K562 (cell line): ENCODE data around the gene MAML1. TPM values are rescaled to one million over a fixed set of nuclear protein-coding genes. Genes with fewer than 3 reads are reported as not detected.

Experiments used
- ATAC-seq: fragments of 200-7000 bp; cut with Tn5 transposase; 3 replicates; pipeline ENCODE4 v1.9.1; 2020; ENCODE audit warnings: moderate library complexity
- BruUV-seq: library from RNA; stranded (reverse); fragments of 400-500 nt; replicated peaks from 2 replicates; lab custom pipeline; 2021; lab: Mats Ljungman, UMichigan
- CTCF ChIA-PET: fragments of 300-600 bp; formaldehyde crosslinking; extraction: SDS; loops from one replicate; lab custom pipeline; 2021; ENCODE audit warnings: low intra/inter-chr PET ratio; lab: Yijun Ruan, JAX
- POLR2A ChIA-PET: fragments of 300-600, 350-650 bp; sonication (Branson Sonifier 250); formaldehyde crosslinking; extraction: SDS; loops from one replicate; lab custom pipeline; 2021; ENCODE audit warnings: antibody characterized with exemption, inconsistent platforms; lab: Yijun Ruan, JAX
- DNase-seq, 4 experiments: peaks; one replicate each; pipeline versions ENCODE4 v3.0.0 to v3.0.0-alpha.2; 2011 to 2018; ENCODE audit warnings: low spot score in 3 of 4, mixed read lengths in 3 of 4; ENCODE audit errors: extremely low read depth in 1 of 4
- FAIRE-seq: peaks from 2 replicates; lab custom pipeline; 2011; peaks lifted over from hg19 to GRCh38; lab: Jason Lieb, UNC
- H2AFZ ChIP-seq: 2 replicates; pipeline ENCODE4 v1.6.0; 2011; ENCODE audit warnings: low read depth, low read length, control low read depth, inconsistent platforms
- H3K27ac ChIP-seq: fragments of 200-600 bp; 3 replicates; pipeline ENCODE4 v1.8.0; 2011; ENCODE audit warnings: low read depth, mild to moderate bottlenecking, control low read depth, inconsistent platforms, low read length, moderate library complexity, mixed read lengths; ENCODE audit errors: extremely low read depth
- H3K27me3 ChIP-seq, 2 experiments: fragments of 300-600 bp in 1 of 2; 2 replicates in 1 of 2; 3 replicates in 1 of 2; pipeline versions ENCODE4 v1.6.0 to v1.8.0; 2011; ENCODE audit warnings: inconsistent platforms in 2 of 2, low read length in 2 of 2, mild to moderate bottlenecking in 1 of 2, mixed read lengths in 1 of 2, moderate library complexity in 1 of 2; ENCODE audit not compliant: control insufficient read depth in 2 of 2, insufficient read depth in 2 of 2
- H3K36me3 ChIP-seq: fragments of 300-600 bp; 3 replicates; pipeline ENCODE4 v1.8.0; 2011; ENCODE audit warnings: mild to moderate bottlenecking, low read length, inconsistent platforms; ENCODE audit not compliant: control insufficient read depth, insufficient read depth
- H3K4me1 ChIP-seq, 2 experiments: fragments of 200-600 bp in 1 of 2; replicated peaks in 1 of 2; 2 replicates in 1 of 2; 3 replicates in 1 of 2; pipeline versions ENCODE4 v1.5.1 to v1.8.0; 2011; ENCODE audit warnings: inconsistent platforms in 2 of 2, low read length in 2 of 2, mild to moderate bottlenecking in 1 of 2, mixed read lengths in 1 of 2, moderate library complexity in 1 of 2; ENCODE audit not compliant: control insufficient read depth in 2 of 2, insufficient read depth in 2 of 2
- H3K4me2 ChIP-seq: 2 replicates; pipeline ENCODE4 v1.6.1; 2011; ENCODE audit warnings: low read length, control low read depth, inconsistent platforms, mixed read lengths; ENCODE audit not compliant: insufficient read depth
- H3K4me3 ChIP-seq: fragments of 200-600 bp; sonication (generic), shearing (Covaris generic); 2 replicates; pipeline ENCODE4 v1.5.1; 2016; ENCODE audit warnings: control low read depth, inconsistent platforms
- H3K79me2 ChIP-seq: fragments of 200-600 bp; 3 replicates; pipeline ENCODE4 v1.8.0; 2011; ENCODE audit warnings: low read length, inconsistent platforms; ENCODE audit not compliant: control insufficient read depth, insufficient read depth
- H3K9ac ChIP-seq, 2 experiments: 2 replicates each; pipeline versions ENCODE4 v1.6.0 to v1.6.1; 2011; ENCODE audit warnings: low read depth in 2 of 2, low read length in 2 of 2, control low read depth in 1 of 2, inconsistent platforms in 1 of 2, mild to moderate bottlenecking in 1 of 2, mixed read lengths in 1 of 2; ENCODE audit not compliant: insufficient read depth in 1 of 2
- H3K9me1 ChIP-seq: one replicate; pipeline ENCODE4 v1.6.0; 2011; ENCODE audit warnings: inconsistent platforms, mild to moderate bottlenecking, low read length, moderate library complexity; ENCODE audit not compliant: control insufficient read depth, insufficient read depth
- H3K9me3 ChIP-seq: replicated peaks from 2 replicates; pipeline ENCODE4 v1.5.1; 2011; ENCODE audit warnings: low read depth, low read length, inconsistent platforms; ENCODE audit not compliant: control insufficient read depth, insufficient read depth
- H4K20me1 ChIP-seq: replicated peaks from 2 replicates; pipeline ENCODE4 v1.6.1; 2011; ENCODE audit warnings: low read length, inconsistent platforms, mixed read lengths; ENCODE audit not compliant: control insufficient read depth, insufficient read depth
- ATF3 ChIP-seq, 2 experiments: fragments of 450-650 bp in 1 of 2; sonication (generic) in 1 of 2; formaldehyde crosslinking in 1 of 2; IDR thresholded peaks in 1 of 2; conservative IDR thresholded peaks in 1 of 2; 2 replicates each; pipeline versions ENCODE4 v1.6.1 to v1.8.1; 2016 to 2023; ENCODE audit warnings: mild to moderate bottlenecking in 2 of 2, moderate library complexity in 2 of 2, inconsistent platforms in 1 of 2, missing genetic modification reagents in 1 of 2
- CEBPG ChIP-seq, 3 experiments: fragments of 200-800 bp in 1 of 3; sonication (Bioruptor generic) in 1 of 3; sonication (generic) in 1 of 3; formaldehyde crosslinking in 1 of 3; IDR thresholded peaks in 2 of 3; conservative IDR thresholded peaks in 1 of 3; 2 replicates each; pipeline versions ENCODE4 v1.6.1 to v1.8.0; 2016 to 2022; ENCODE audit warnings: missing compliant biosample characterization in 2 of 3, missing genetic modification characterization in 2 of 3, mild to moderate bottlenecking in 1 of 3, missing genetic modification reagents in 1 of 3
- FOXK1 ChIP-seq: sonication (generic); formaldehyde crosslinking; IDR thresholded peaks from 2 replicates; pipeline ENCODE4 v1.8.0; 2022; ENCODE audit warnings: missing genetic modification reagents, mild to moderate bottlenecking, borderline replicate concordance
- JUN ChIP-seq, 2 experiments: sonication (generic) in 1 of 2; formaldehyde crosslinking in 1 of 2; IDR thresholded peaks; 2 replicates each; pipeline versions ENCODE4 v1.6.1 to v1.8.0; 2012 to 2022; ENCODE audit warnings: borderline replicate concordance in 2 of 2, mild to moderate bottlenecking in 2 of 2, improper control_type of control experiment in 1 of 2, low read depth in 1 of 2, low read length in 1 of 2, missing genetic modification reagents in 1 of 2
- MAFF ChIP-seq: IDR thresholded peaks from 2 replicates; pipeline ENCODE4 v1.6.1; 2012; ENCODE audit warnings: low read length, improper control_type of control experiment
- NFXL1 ChIP-seq: fragments of 450-650 bp; formaldehyde crosslinking; IDR thresholded peaks from 2 replicates; pipeline ENCODE4 v1.4.0; 2021; ENCODE audit warnings: mild to moderate bottlenecking
- OTX1 ChIP-seq: fragments of 450-650 bp; formaldehyde crosslinking; IDR thresholded peaks from 2 replicates; pipeline ENCODE4 v1.4.0; 2022; ENCODE audit warnings: mild to moderate bottlenecking
- PHTF2 ChIP-seq: fragments of 250-450 bp; sonication (Bioruptor Pico); IDR thresholded peaks from 2 replicates; pipeline ENCODE4 v1.5.0; 2021; ENCODE audit warnings: mild to moderate bottlenecking
- SETDB1 ChIP-seq: IDR thresholded peaks from one replicate; pipeline ENCODE4 v1.6.1; 2012; ENCODE audit warnings: low read length, control low read depth, inconsistent platforms
- SMAD4 ChIP-seq: fragments of 250-450 bp; sonication (Bioruptor Pico); conservative IDR thresholded peaks from 2 replicates; pipeline ENCODE4 v1.8.0; 2021; ENCODE audit warnings: inconsistent platforms, mild to moderate bottlenecking, moderate library complexity
- THAP12 ChIP-seq: fragments of 250-450 bp; sonication (Bioruptor Pico); IDR thresholded peaks from 2 replicates; pipeline ENCODE4 v1.9.0; 2021; ENCODE audit warnings: mild to moderate bottlenecking, inconsistent platforms
- ZBTB1 ChIP-seq: sonication (generic); formaldehyde crosslinking; IDR thresholded peaks from 2 replicates; pipeline ENCODE4 v1.8.1; 2023; ENCODE audit warnings: missing genetic modification reagents, low read depth, mild to moderate bottlenecking, borderline replicate concordance
- ZNF23 ChIP-seq: fragments of 250-450 bp; sonication (Bioruptor Pico); IDR thresholded peaks from 2 replicates; pipeline ENCODE4 v1.4.0; 2020; ENCODE audit warnings: mild to moderate bottlenecking
- ZNF586 ChIP-seq: fragments of 450-650 bp; formaldehyde crosslinking; conservative IDR thresholded peaks from 2 replicates; pipeline ENCODE4 v1.4.0; 2020; ENCODE audit warnings: mild to moderate bottlenecking, moderate library complexity
- WGBS: fragments of 100-300 bp; shearing (Covaris generic); methylation state at CpG from one replicate; pipeline ENCODE4 v1.1.6; 2016; ENCODE audit warnings: low coverage, mixed read lengths; ENCODE audit not compliant: insufficient coverage; ENCODE audit errors: missing lambda C conversion rate; 5-methylcytosine and 5-hydroxymethylcytosine counted together
- in situ Hi-C: fragments of 300-500 bp; cut with MboI; formaldehyde crosslinking; loops from 4 replicates; pipeline ENCODE4 v1.15.0; 2018; ENCODE audit warnings: inconsistent platforms, mixed read lengths
- intact Hi-C: fragments of 100-400 bp; cut with micrococcal nuclease; formaldehyde crosslinking; loops from 2 replicates; pipeline ENCODE4 v1.14.2; 2022
- polyA plus RNA-seq, 8 experiments: library from polyadenylated mRNA; depleted of rRNA in 4 of 8; stranded (reverse) in 5 of 8; unstranded in 3 of 8; fragments of >200 nt; fragmentation: Nextera tagmentation in 2 of 8; fragmentation: Illumina TruSeq in 1 of 8; extraction: Ambion mirVana in 2 of 8; extraction: Trizol in 1 of 8; gene quantifications; 2 replicates each; pipeline versions ENCODE4 v1.2.1 to v1.2.3, GENCODE V29; 2011 to 2014; ENCODE audit warnings: inconsistent platforms in 1 of 8, missing spikeins in 1 of 8
- total RNA-seq, 7 experiments: library from RNA; depleted of rRNA in 6 of 7; stranded (reverse); fragments of >200 nt in 6 of 7; fragmentation: Illumina TruSeq in 2 of 7; extraction: Trizol in 2 of 7; gene quantifications; 2 replicates each; pipeline versions ENCODE4 v1.2.1 to v1.2.3, GENCODE V29; 2011 to 2021; ENCODE audit warnings: low replicate concordance in 1 of 7

Gene MAML1
- total and polyA plus RNA-seq, 9 of the 15 experiments (the other 6 are each of a cell fraction or from before 2014, with no cell fraction given): 0.32 to 18.4 (median 7.0) TPM

DNA sequence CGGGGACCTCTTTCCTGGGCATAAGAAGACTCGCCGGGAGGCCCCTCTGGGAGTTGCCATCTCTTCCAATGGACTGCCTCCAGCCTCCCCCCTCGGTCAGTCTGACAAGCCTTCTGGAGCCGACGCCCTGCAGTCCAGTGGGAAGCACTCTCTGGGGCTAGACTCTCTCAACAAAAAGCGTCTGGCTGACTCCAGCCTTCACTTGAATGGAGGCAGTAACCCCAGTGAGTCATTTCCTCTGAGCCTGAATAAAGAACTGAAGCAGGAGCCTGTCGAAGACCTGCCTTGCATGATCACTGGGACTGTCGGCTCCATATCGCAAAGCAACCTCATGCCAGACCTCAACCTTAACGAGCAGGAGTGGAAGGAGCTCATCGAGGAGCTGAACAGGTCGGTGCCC is 32.8 kb downstream of the MAML1 start:
- FAIRE-seq: no peak
- H3K4me1 ChIP-seq: peaks cover 30 to 42% of the 10 kb centered on the region in 2 experiments
- WGBS: 52% methylated on average over 13 of the region's 13 CpGs
- peak overlapping the region; percentile 69 for H3K27ac ChIP-seq
- peak; percentile 32 for ATAC-seq
- H3K4me2 ChIP-seq: no peak overlapping the region; the same call in 1 of the 2 replicates
- peaks cover 70% of the 10 kb centered on the region for H3K79me2 ChIP-seq
- no peaks in the 10 kb centered on the region for H3K9me3 ChIP-seq
- peaks cover 14% of the 10 kb centered on the region for H3K9me1 ChIP-seq
- peak in 1 of 4 experiments; percentile 70 for DNase-seq
- ChIA-PET POLR2A (interaction anchor here (0.6 to 1.3 kb wide), 2 partner anchors 9 to 54 kb away, joined by 3 read pairs; no protein-coding TSS in a partner anchor), CTCF (no interaction called here)
- peaks cover 38% of the 10 kb centered on the region for H4K20me1 ChIP-seq
- BruUV-seq: no TSS peak
- H2AFZ ChIP-seq: no peak overlapping the region
- H3K27me3 ChIP-seq: no peaks in the 10 kb centered on the region
- intact Hi-C loops (loop anchor here (5.0 kb wide), 1 partner anchor 42 kb away; the partner anchor contains the start of gene MGAT4B), in situ Hi-C loops (no loop called here)
- H3K4me3 ChIP-seq: no peak overlapping the region
- peak overlapping the region; percentile 36 to 80; a peak in 3 of 4 replicates for H3K9ac ChIP-seq
- peaks cover 58% of the 10 kb centered on the region for H3K36me3 ChIP-seq
- no peak for TF ChIP-seq ZNF23 (CRISPR knock-in tag)
- TF ChIP-seq ATF3 (IDR thresholded peaks at IDR 0.05): peak; percentile 39
- TF ChIP-seq ATF3 (CRISPR knock-in tag; conservative IDR thresholded peaks at IDR 0.05): no peak
- no peak for TF ChIP-seq THAP12 (CRISPR knock-in tag)
- TF ChIP-seq PHTF2 (CRISPR knock-in tag): no peak
- no peak for TF ChIP-seq MAFF
- TF ChIP-seq ZBTB1: no peak
- no peak for TF ChIP-seq SETDB1
- TF ChIP-seq SMAD4 (CRISPR knock-in tag): 0 out of 2 replicates have a peak, but pooled peaks have one; percentile 18
- no peak for TF ChIP-seq ZNF586
- no peak for TF ChIP-seq FOXK1 (CRISPR knock-in tag)
- no peak for TF ChIP-seq OTX1 (CRISPR knock-in tag)
- peak; percentile 32; the same call in 1 of the 2 replicates for TF ChIP-seq JUN (IDR thresholded peaks at IDR 0.05; ENCODE audit: borderline replicate concordance, low read depth, low read length)
- no peak for TF ChIP-seq JUN (CRISPR knock-in tag; IDR thresholded peaks at IDR 0.05; ENCODE audit: borderline replicate concordance)
- TF ChIP-seq NFXL1: no peak
- TF ChIP-seq CEBPG (CRISPR knock-in tag; IDR thresholded peaks at IDR 0.05): no peak
- TF ChIP-seq CEBPG (tag; conservative IDR thresholded peaks at IDR 0.05 in 1 of 2, IDR thresholded peaks at IDR 0.05 in 1 of 2): no peak
